Measurements from ENCODE around the gene APOBEC3B.
A peak's percentile ranks its signal among the peaks of the same experiment; 100 is the strongest.

DNA sequence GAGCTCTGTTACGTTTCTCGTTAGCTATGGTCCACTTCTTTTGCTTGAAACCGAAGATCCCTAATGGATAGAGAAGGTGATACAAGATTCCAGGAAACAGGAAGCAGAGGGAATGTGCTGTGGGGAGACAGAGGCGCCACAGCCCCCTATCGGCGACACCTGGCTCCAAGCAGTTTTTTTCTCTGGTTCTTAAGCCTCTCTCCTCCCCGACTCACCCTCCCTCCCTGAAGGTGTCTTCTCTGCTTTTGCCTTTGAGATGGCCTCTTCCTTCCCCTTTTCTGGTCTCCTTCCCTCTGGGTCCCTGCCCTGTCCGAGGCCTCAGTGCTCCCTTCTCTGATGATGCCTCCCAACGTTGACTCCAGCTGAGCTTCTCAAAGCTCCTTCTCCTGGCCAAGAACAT lies 38.9 kb upstream of the APOBEC3B start:
- TF ChIP-seq, protein P1, sequence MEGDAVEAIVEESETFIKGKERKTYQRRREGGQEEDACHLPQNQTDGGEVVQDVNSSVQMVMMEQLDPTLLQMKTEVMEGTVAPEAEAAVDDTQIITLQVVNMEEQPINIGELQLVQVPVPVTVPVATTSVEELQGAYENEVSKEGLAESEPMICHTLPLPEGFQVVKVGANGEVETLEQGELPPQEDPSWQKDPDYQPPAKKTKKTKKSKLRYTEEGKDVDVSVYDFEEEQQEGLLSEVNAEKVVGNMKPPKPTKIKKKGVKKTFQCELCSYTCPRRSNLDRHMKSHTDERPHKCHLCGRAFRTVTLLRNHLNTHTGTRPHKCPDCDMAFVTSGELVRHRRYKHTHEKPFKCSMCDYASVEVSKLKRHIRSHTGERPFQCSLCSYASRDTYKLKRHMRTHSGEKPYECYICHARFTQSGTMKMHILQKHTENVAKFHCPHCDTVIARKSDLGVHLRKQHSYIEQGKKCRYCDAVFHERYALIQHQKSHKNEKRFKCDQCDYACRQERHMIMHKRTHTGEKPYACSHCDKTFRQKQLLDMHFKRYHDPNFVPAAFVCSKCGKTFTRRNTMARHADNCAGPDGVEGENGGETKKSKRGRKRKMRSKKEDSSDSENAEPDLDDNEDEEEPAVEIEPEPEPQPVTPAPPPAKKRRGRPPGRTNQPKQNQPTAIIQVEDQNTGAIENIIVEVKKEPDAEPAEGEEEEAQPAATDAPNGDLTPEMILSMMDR (IDR thresholded peaks at IDR 0.05; ENCODE audit: extremely low read depth in 1 of 2, insufficient read depth in 1 of 2, low read depth in 1 of 2, low read length in 2 of 2), result peak in 1 of 2 donors; percentile 6
- TF ChIP-seq POLR2A (IDR thresholded peaks at IDR 0.05; ENCODE audit: low read depth, low read length) (no peak), FOS (IDR thresholded peaks at IDR 0.05; ENCODE audit: borderline replicate concordance, insufficient read depth, low read length) (no peak), EZH2 (IDR thresholded peaks at IDR 0.05; ENCODE audit: borderline replicate concordance, low read depth, low read length, severe bottlenecking) (no peak), POLR2AphosphoS5 (IDR thresholded peaks at IDR 0.05; ENCODE audit: insufficient read depth, low read depth, low read length) (no peak), GATA2 (IDR thresholded peaks at IDR 0.05; ENCODE audit: insufficient read depth, insufficient read length, low read depth, low read length) (no peak)
- TF ChIP-seq, protein P2, sequence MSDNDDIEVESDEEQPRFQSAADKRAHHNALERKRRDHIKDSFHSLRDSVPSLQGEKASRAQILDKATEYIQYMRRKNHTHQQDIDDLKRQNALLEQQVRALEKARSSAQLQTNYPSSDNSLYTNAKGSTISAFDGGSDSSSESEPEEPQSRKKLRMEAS (IDR thresholded peaks at IDR 0.05; ENCODE audit: insufficient read depth, insufficient read length), result no peak
